HepG2 (cell line): ENCODE measurements around the gene RAPGEF5. TPM values are rescaled to one million over a fixed set of nuclear protein-coding genes. Genes with fewer than 3 reads are reported as not detected.

ENCODE experiments used
- ARNT ChIP-seq: fragments of 450-650 bp; IDR thresholded peaks from 2 replicates; pipeline ENCODE4 v1.6.1; 2017
- ATM ChIP-seq: fragments of 450-650 bp; IDR thresholded peaks from 2 replicates; pipeline ENCODE4 v1.7.1; 2017; ENCODE audit warnings: mild to moderate bottlenecking, borderline replicate concordance
- BATF2 ChIP-seq: sonication (generic); formaldehyde crosslinking; IDR thresholded peaks from 2 replicates; pipeline ENCODE4 v1.8.0; 2022; ENCODE audit warnings: mild to moderate bottlenecking, missing genetic modification reagents, moderate library complexity
- BCL6 ChIP-seq: IDR thresholded peaks from 2 replicates; pipeline ENCODE4 v1.6.1; 2016; ENCODE audit warnings: missing genetic modification reagents, missing compliant biosample characterization
- EZH2 ChIP-seq: conservative IDR thresholded peaks from 2 replicates; pipeline ENCODE4 v1.6.1; 2012; ENCODE audit warnings: mild to moderate bottlenecking, low read depth, low read length, moderate library complexity
- FOSL1 ChIP-seq: sonication (generic); formaldehyde crosslinking; IDR thresholded peaks from 2 replicates; pipeline ENCODE4 v1.9.0; 2021; ENCODE audit warnings: missing genetic modification reagents, borderline replicate concordance
- FOXM1 ChIP-seq: sonication (generic); formaldehyde crosslinking; IDR thresholded peaks from 2 replicates; pipeline ENCODE4 v1.5.0; 2020; ENCODE audit warnings: missing genetic modification reagents
- FOXO1 ChIP-seq: sonication (generic); formaldehyde crosslinking; IDR thresholded peaks from 2 replicates; pipeline ENCODE4 v1.4.0; 2020; ENCODE audit warnings: missing genetic modification reagents
- FOXP4 ChIP-seq: sonication (generic); formaldehyde crosslinking; IDR thresholded peaks from 2 replicates; pipeline ENCODE4 v1.4.0; 2020; ENCODE audit warnings: missing genetic modification reagents
- KLF13 ChIP-seq: sonication (generic); formaldehyde crosslinking; IDR thresholded peaks from 2 replicates; pipeline ENCODE4 v1.4.0; 2020; ENCODE audit warnings: mild to moderate bottlenecking, missing genetic modification reagents
- MAFF ChIP-seq: IDR thresholded peaks from 2 replicates; pipeline ENCODE4 v1.6.1; 2011; ENCODE audit warnings: low read depth, low read length, improper control_type of control experiment
- MYPOP ChIP-seq: sonication (generic); formaldehyde crosslinking; IDR thresholded peaks from 2 replicates; pipeline ENCODE4 v1.8.1; 2023; ENCODE audit warnings: mild to moderate bottlenecking, moderate library complexity, missing genetic modification reagents
- NFKBIZ ChIP-seq: IDR thresholded peaks from 2 replicates; pipeline ENCODE4 v1.6.1; 2018; ENCODE audit warnings: missing genetic modification reagents, missing compliant biosample characterization
- PHF5A ChIP-seq: IDR thresholded peaks from one replicate; pipeline ENCODE4 v1.6.1; 2018; ENCODE audit warnings: low read depth, missing genetic modification reagents; ENCODE audit not compliant: unreplicated experiment
- PRMT3 ChIP-seq: sonication (generic); formaldehyde crosslinking; IDR thresholded peaks from 2 replicates; pipeline ENCODE4 v1.8.1; 2022; ENCODE audit warnings: low read depth, mild to moderate bottlenecking, moderate library complexity, missing genetic modification reagents, borderline replicate concordance
- RFX5 ChIP-seq: IDR thresholded peaks from 2 replicates; pipeline ENCODE4 v1.6.1; 2011; ENCODE audit warnings: low read depth, low read length, improper control_type of control experiment
- SOX5 ChIP-seq: IDR thresholded peaks from 2 replicates; pipeline ENCODE4 v1.6.1; 2016; ENCODE audit warnings: borderline replicate concordance
- SPEN ChIP-seq: sonication (generic); formaldehyde crosslinking; IDR thresholded peaks from 2 replicates; pipeline ENCODE4 v1.5.1; 2020; ENCODE audit warnings: low read depth, mild to moderate bottlenecking, missing genetic modification reagents
- THAP11 ChIP-seq: IDR thresholded peaks from 2 replicates; pipeline ENCODE4 v1.6.1; 2016; ENCODE audit warnings: missing biosample characterization, missing genetic modification reagents
- ZBTB7A ChIP-seq: sonication (generic); formaldehyde crosslinking; IDR thresholded peaks from 2 replicates; pipeline ENCODE4 v1.8.0; 2022; ENCODE audit warnings: mild to moderate bottlenecking, missing genetic modification reagents
- ZFP1 ChIP-seq: IDR thresholded peaks from 2 replicates; pipeline ENCODE4 v1.6.1; 2016
- ZFX ChIP-seq: sonication (generic); formaldehyde crosslinking; IDR thresholded peaks from 2 replicates; pipeline ENCODE4 v1.4.0; 2020; ENCODE audit warnings: mild to moderate bottlenecking, low read depth, missing genetic modification reagents, moderate library complexity
- ZKSCAN1 ChIP-seq: fragments of 150-350 bp; IDR thresholded peaks from 2 replicates; pipeline ENCODE4 v1.6.1; 2014; ENCODE audit warnings: low read length
- ZKSCAN5 ChIP-seq: sonication (generic); formaldehyde crosslinking; IDR thresholded peaks from 2 replicates; pipeline ENCODE4 v1.5.1; 2020; ENCODE audit warnings: mild to moderate bottlenecking, missing genetic modification reagents
- ZNF264 ChIP-seq: sonication (generic); formaldehyde crosslinking; IDR thresholded peaks from 2 replicates; pipeline ENCODE4 v1.4.0; 2020; ENCODE audit warnings: missing genetic modification reagents
- ZNF549 ChIP-seq: sonication (generic); formaldehyde crosslinking; IDR thresholded peaks from 2 replicates; pipeline ENCODE4 v1.5.0; 2020; ENCODE audit warnings: missing genetic modification reagents
- ZNF556 ChIP-seq: sonication (generic); formaldehyde crosslinking; IDR thresholded peaks from 2 replicates; pipeline ENCODE4 v1.4.0; 2020; ENCODE audit warnings: mild to moderate bottlenecking, missing genetic modification reagents, borderline replicate concordance
- ZNF576 ChIP-seq: sonication (generic); formaldehyde crosslinking; IDR thresholded peaks from 2 replicates; pipeline ENCODE4 v1.4.0; 2020; ENCODE audit warnings: mild to moderate bottlenecking, missing genetic modification reagents
- ZNF747 ChIP-seq: sonication (generic); formaldehyde crosslinking; IDR thresholded peaks from 2 replicates; pipeline ENCODE4 v1.8.1; 2023; ENCODE audit warnings: missing genetic modification reagents, mild to moderate bottlenecking, borderline replicate concordance
- ZZZ3 ChIP-seq: sonication (generic); formaldehyde crosslinking; IDR thresholded peaks from 2 replicates; pipeline ENCODE4 v1.4.0; 2020; ENCODE audit warnings: missing genetic modification reagents, mild to moderate bottlenecking, borderline replicate concordance
- polyA plus RNA-seq, 8 experiments: library from polyadenylated mRNA; depleted of rRNA in 3 of 8; stranded (reverse) in 7 of 8; unstranded in 1 of 8; fragments of >200 nt; fragmentation: Illumina TruSeq in 4 of 8; extraction: Trizol in 4 of 8; gene quantifications; 2 replicates each; pipeline versions ENCODE4 v1.2.1 to v1.2.3, GENCODE V29; 2011 to 2016; ENCODE audit warnings: low read depth in 4 of 8, missing spikeins in 1 of 8, mixed read lengths in 1 of 8; ENCODE audit not compliant: insufficient read depth in 1 of 8
- total RNA-seq, 5 experiments: library from RNA; depleted of rRNA; stranded (reverse); fragments of >200 nt; fragmentation: Illumina TruSeq; extraction: Trizol; gene quantifications; 2 replicates each; pipeline ENCODE4 v1.2.3, GENCODE V29; 2016; ENCODE audit warnings: low read depth in 1 of 5

Gene RAPGEF5
- total and polyA plus RNA-seq, 2 of the 13 experiments (the other 11 are each of a cell fraction or from before 2014, with no cell fraction given) = 17.1 to 23.4 TPM

GRCh38 chr7:22082886-22083703 lies 273.9 kb downstream of the RAPGEF5 start (continued):
- no peak for TF ChIP-seq PRMT3 (CRISPR knock-in tag)
- no peak for TF ChIP-seq KLF13 (CRISPR knock-in tag)
- TF ChIP-seq FOXM1 = no peak
- no peak for TF ChIP-seq FOSL1 (CRISPR knock-in tag)
- no peak for TF ChIP-seq MAFF
- TF ChIP-seq BCL6 (CRISPR knock-in tag) = peak; percentile 37; the same call in 1 of the 2 replicates
- TF ChIP-seq ZBTB7A (CRISPR knock-in tag) = peak; percentile 41; the same call in 1 of the 2 replicates
- no peak for TF ChIP-seq NFKBIZ (CRISPR knock-in tag)
- no peak for TF ChIP-seq ATM
- TF ChIP-seq SOX5 (CRISPR knock-in tag) = no peak
- TF ChIP-seq ZNF549 (CRISPR knock-in tag) = no peak
- TF ChIP-seq ZFP1 = no peak
- TF ChIP-seq RFX5 = no peak
- 0 out of 2 replicates have a peak, but pooled peaks have one; percentile 23 for TF ChIP-seq ZKSCAN1
- TF ChIP-seq ZNF264 = no peak
- no peak for TF ChIP-seq ZZZ3 (CRISPR knock-in tag)
- TF ChIP-seq BATF2 (CRISPR knock-in tag) = no peak
- no peak for TF ChIP-seq EZH2
- TF ChIP-seq MYPOP (CRISPR knock-in tag) = 0 out of 2 replicates have a peak, but pooled peaks have one; percentile 37
- TF ChIP-seq ZNF576 (CRISPR knock-in tag) = no peak
- TF ChIP-seq FOXO1 (CRISPR knock-in tag) = no peak
- TF ChIP-seq THAP11 (CRISPR knock-in tag) = peak; percentile 17; the same call in 1 of the 2 replicates
- no peak for TF ChIP-seq ZFX (CRISPR knock-in tag)
- TF ChIP-seq PHF5A (CRISPR knock-in tag) = no peak
- TF ChIP-seq ZNF747 (CRISPR knock-in tag) = no peak
- TF ChIP-seq ARNT = no peak
- peak; percentile 62; the same call in 1 of the 2 replicates for TF ChIP-seq SPEN
- TF ChIP-seq FOXP4 (CRISPR knock-in tag) = no peak
- 0 out of 2 replicates have a peak, but pooled peaks have one; percentile 41 for TF ChIP-seq ZNF556
- no peak for TF ChIP-seq ZKSCAN5 (CRISPR knock-in tag)
